ENCODE data around the gene TBC1D16. TPM values are rescaled to one million over a fixed set of nuclear protein-coding genes. Genes with fewer than 3 reads are reported as not detected.
A peak's percentile ranks its signal among the peaks of the same experiment; 100 is the strongest.

Gene TBC1D16
- total and polyA plus RNA-seq, 11 donors, result 5.3 to 22.1 (median 17.4) TPM

GRCh38 chr17:79935197-79935885 lies 100.3 kb downstream of the TBC1D16 start:
- Histone ChIP-seq H3K27me3 (peaks cover 10 to 26% (median 16%) of the 10 kb centered on the region in 9 donors), H3K4me3 (no peak overlapping the region), H3K4me1 (peaks cover 0 to 28% (median 8%) of the 10 kb centered on the region in 12 donors), H3K9me3 (no peaks in the 10 kb centered on the region), H3K27ac (no peak overlapping the region), H3K36me3 (peaks cover 0 to 13% (median 6%) of the 10 kb centered on the region in 9 donors)
- DNase-seq (no peak), ATAC-seq (no peak)
- 89 to 93% (median 91%) methylated on average over 19 of the region's 19 CpGs for WGBS, 4 donors
- TF ChIP-seq CTCF (IDR thresholded peaks at IDR 0.05), result no peak
- no peak for TF ChIP-seq POLR2A (IDR thresholded peaks at IDR 0.05)
- intact Hi-C loops (cut with DNase I), result no loop called here

- no peak for TF ChIP-seq POLR2A (IDR thresholded peaks at IDR 0.05)
- no peak for TF ChIP-seq CTCF (IDR thresholded peaks at IDR 0.05)
- intact Hi-C loops (cut with DNase I), result no loop called here
- H3K27ac ChIP-seq, result no peak overlapping the region
- no peak overlapping the region for H3K4me3 ChIP-seq
- no peak for ATAC-seq
- H3K4me1 ChIP-seq, result peaks cover 0 to 32% (median 12%) of the 10 kb centered on the region in 12 donors
- DNase-seq, result no peak
- H3K9me3 ChIP-seq, result no peaks in the 10 kb centered on the region
- H3K36me3 ChIP-seq, result peaks cover 0 to 6% (median under 1%) of the 10 kb centered on the region in 9 donors
- 80 to 85% (median 82%) methylated on average over 9 of the region's 9 CpGs for WGBS, 4 donors
- peaks cover 14 to 31% (median 21%) of the 10 kb centered on the region in 9 donors for H3K27me3 ChIP-seq
These were observed 101.1 kb downstream of the TBC1D16 start for GRCh38 chr17:79934653-79934970.

- H3K27ac ChIP-seq, result no peak overlapping the region
- H3K36me3 ChIP-seq, result peaks cover 0 to 2% (median 0%) of the 10 kb centered on the region in 9 donors
- ATAC-seq, result peak in 3 of 4 donors; percentile 20 to 41 (median 31)
- peaks cover 0 to 32% (median 12%) of the 10 kb centered on the region in 12 donors for H3K4me1 ChIP-seq
- intact Hi-C loops (cut with DNase I), result no loop called here
- TF ChIP-seq CTCF (IDR thresholded peaks at IDR 0.05) (no peak), POLR2A (IDR thresholded peaks at IDR 0.05) (no peak)
- DNase-seq, result no peak
- peaks cover 17 to 36% (median 26%) of the 10 kb centered on the region in 9 donors for H3K27me3 ChIP-seq
- 50 to 72% (median 69%) methylated on average over 19 to 22 of the region's 22 CpGs for WGBS, 4 donors
- H3K4me3 ChIP-seq, result no peak overlapping the region
- no peaks in the 10 kb centered on the region for H3K9me3 ChIP-seq
These were observed 101.6 kb downstream of the TBC1D16 start for GRCh38 chr17:79933863-79934652.
